Measurements from ENCODE around the gene FRAT1.

- TF ChIP-seq, protein P1, sequence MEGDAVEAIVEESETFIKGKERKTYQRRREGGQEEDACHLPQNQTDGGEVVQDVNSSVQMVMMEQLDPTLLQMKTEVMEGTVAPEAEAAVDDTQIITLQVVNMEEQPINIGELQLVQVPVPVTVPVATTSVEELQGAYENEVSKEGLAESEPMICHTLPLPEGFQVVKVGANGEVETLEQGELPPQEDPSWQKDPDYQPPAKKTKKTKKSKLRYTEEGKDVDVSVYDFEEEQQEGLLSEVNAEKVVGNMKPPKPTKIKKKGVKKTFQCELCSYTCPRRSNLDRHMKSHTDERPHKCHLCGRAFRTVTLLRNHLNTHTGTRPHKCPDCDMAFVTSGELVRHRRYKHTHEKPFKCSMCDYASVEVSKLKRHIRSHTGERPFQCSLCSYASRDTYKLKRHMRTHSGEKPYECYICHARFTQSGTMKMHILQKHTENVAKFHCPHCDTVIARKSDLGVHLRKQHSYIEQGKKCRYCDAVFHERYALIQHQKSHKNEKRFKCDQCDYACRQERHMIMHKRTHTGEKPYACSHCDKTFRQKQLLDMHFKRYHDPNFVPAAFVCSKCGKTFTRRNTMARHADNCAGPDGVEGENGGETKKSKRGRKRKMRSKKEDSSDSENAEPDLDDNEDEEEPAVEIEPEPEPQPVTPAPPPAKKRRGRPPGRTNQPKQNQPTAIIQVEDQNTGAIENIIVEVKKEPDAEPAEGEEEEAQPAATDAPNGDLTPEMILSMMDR (IDR thresholded peaks at IDR 0.05) = no peak
- TF ChIP-seq POLR2A (IDR thresholded peaks at IDR 0.05) = no peak
These were observed 16.1 kb downstream of the FRAT1 start for GRCh38 chr10:97335188-97335619.

All from uterus (tissue), 2 donors.